CD4-positive, alpha-beta T cell treated with Interleukin-15 for 1 hour (primary cell): ENCODE measurements around the gene LSR.
A peak's percentile ranks its signal among the peaks of the same experiment; 100 is the strongest.
"Not testable (repeated sequence)": the region's sequence is repeated elsewhere in the genome, so short reads cannot be mapped to it uniquely, and the experiment has no call there.

Experiments
- DNase-seq: peaks from one replicate; pipeline ENCODE4 v3.0.0-alpha.2; 2020

Gene LSR

DNA sequence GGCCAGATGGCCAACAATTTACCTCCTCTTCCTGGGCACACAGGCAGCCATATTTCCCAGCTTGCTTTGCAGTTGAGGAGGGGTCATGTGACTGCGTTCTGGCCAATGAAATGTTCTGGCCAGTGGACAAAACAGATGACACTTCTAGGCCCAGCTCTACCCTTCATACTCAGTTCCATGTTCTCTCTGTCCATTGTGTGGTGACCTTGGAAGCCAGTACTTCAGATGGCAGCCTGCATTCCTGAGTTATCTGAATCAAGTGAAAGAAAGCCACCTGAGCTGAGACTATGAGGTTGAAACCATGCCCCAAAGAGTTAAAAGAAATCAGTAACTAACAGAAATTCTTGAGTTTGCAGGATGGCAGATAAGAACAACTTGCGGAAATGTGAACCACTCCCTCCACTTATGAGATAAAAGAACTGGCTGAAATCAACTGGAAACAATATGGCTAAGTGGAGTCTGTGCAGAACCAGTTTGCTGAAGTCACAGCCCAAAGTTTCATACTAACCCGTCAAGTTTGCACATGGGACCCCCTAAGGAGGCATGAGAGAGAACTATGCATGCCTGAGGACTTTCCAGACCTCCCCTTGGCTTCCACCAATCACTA is 28.4 kb upstream of the LSR start:
- DNase-seq: no peak

DNA sequence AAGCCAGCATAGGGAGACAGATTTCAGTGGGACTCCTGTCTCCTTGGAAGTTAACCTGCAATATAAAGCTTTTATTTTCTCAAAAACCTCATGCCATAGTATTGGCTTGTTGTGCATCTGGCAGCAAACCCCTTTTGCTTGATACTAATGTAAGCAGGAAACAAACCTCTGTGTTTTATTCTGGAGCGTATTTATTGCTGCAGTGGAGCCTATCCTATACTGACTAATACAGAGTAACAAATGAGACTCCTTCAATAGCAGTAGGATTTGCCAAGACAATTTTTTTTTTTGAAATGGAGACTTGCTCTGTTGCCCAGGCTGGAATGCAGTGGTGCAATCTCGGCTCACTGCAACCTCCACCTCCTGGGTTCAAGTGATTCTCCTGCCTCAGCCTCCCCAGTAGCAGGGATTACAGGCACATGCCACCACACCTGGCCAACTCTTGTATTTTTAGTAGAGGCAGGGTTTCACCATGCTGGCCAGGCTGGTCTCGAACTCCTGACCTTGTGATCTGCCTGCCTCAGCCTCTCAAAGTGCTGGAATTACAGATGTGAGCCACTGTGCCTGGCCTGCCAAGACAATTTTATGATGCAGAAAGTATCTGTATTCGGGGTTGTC is 27.7 kb upstream of the LSR start:
- not testable (repeated sequence) for DNase-seq

DNA sequence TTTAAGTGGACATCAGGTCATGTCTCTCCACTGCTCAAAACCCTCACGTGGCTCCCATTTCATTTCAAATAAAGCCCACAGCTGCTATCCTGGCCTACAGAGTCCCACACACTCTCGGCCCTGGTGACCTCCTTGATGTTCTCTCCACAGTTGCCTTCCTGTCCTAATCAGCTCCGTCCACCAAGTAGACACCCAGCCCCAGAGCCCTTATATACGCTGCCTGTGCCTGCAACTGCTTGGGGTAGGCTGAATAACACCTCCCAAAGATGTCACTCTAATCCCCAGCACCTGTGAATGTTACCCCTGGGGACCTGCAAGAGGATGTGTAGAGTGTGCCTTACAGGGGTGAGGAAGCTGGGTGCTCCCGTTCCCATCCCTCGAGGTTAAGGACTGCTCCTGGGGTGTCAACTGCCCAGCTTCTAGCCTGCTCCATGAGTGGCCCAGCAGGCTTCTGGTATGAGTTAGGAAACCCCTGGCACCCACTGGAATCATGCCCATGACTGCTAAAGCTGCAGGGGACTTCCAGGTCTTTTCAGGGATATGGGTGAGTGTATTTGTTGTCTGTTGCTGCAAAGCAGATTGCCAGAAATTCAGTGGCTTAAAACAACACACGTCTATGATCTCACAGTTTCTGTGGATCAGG is 26.3 kb upstream of the LSR start:
- no peak for DNase-seq

DNA sequence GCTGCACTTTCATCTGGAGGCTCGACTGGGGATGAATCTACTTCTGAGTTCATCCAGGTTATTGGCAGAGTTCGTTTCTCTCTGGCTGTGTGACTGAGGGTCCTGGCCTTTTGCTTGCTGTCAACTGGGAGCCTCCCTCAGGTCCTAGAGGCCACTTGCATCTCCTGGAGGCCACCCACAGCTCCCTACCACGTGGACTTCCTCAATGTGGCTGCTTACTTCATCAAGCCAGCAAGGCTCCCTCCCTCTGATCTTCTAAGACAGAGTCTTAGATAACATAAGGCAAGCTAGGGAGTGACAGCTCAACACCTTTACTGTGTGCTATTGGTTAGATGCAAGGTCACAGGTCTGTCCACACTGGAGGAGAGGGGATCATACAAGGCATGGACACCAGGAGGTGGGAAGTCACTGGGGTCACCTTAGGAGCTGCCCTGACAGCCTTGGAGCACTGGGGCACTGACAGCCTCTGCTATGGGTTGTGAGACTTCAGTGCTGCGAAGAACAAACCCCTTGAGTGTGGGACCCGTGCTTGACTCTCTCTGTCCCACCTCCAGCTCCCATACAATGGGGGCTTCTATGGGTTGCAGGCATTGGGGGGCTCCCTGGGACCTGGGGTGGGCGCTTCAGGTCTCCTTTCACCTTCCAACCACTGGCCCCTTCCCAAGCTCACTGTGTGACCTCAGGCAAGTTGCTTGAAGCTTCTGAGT is 25.6 kb upstream of the LSR start:
- DNase-seq: no peak

DNA sequence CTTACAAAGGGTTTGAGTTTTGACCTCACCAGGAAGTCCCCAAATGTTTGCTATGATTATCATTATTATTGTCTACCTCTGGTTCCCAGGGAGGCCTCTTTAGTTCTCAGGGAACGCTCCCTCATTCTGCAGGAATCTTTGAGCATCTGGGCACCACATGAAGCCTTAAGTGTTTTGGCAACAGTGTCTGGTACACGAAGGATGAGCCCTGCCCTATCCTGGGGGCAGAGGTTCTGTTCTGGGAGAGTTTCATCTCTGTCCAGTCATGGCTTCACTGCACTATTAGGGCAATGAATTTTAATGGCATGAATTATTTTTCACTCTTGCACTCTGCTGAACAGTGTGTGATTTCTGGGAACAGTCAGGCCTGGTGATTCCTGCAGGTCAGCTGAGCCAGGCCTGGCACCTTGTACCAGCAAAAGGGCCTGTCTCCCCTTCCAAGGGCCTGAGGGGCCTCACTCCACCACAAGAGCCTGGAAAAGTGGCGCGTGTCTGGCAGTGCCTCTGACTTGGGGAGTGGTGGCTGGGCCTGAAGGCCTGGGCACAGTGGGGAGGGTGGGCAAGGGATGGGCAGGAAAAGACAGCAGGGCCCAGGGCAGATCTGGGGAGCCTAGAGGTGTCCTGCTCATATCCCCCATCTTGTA is 24.8 kb upstream of the LSR start:
- DNase-seq: no peak

DNA sequence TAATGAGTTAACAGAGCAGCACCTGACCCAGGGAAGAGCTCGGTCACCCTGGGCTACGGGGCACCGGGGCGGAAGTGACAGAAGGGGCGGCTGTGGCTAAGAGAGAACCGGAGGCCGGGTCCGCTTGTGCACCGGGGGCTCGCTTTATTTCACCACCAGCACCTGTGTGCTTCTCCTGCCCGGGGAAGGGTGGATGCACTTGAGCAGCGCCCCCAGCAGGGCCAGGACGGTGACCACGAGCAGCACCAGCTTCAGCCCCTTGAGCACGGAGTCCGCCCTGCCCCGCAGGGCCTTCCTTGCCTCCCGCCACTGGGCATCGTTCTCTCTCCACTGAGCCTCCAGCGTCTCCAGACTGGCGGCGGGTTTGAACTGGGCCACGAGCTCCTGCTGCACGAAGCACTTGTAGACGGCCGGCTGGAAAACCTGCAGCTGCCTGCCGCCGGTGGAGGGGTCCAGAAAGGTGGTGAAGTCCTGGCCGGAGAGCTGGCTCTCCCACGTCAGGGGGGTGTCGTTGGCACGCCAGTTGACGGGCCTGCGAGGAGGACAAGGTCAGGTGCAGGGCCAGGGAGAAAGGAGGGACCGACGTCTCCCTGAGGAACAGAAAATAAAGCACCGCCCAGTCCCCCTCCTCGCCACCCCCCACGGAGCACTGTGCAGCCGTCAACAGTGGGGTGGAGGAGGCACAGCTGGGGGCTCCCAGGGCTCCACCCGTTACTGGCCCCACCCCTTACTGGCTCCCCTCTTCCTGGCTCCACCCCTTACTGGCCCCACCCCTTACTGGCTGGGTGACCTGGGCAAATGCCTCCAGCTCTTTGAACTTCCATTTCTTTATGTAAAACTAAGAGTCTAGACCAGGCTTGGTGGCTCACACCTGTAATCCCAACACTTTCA is 23.9 kb upstream of the LSR start:
- DNase-seq: peak; percentile 40

DNA sequence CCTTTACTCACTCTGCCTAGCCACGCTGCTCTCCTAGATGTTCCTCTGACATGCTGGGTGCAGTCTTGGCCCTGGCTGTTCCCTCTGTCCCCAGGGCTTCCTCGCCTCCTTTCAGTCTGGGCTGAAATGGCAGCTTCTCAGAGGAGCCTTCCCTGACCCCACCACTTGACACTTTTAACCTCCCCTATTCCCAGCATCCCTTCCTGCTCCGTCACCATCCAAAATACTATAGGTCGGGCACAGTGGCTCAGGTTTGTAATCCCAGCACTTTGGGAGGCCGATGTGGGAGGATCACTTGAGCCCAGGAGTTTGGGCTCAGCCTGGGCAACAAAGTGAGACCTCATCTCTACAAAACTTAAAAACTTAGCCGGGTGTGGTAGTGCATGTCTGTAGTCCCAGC is 22.9 kb upstream of the LSR start:
- DNase-seq: no peak

DNA sequence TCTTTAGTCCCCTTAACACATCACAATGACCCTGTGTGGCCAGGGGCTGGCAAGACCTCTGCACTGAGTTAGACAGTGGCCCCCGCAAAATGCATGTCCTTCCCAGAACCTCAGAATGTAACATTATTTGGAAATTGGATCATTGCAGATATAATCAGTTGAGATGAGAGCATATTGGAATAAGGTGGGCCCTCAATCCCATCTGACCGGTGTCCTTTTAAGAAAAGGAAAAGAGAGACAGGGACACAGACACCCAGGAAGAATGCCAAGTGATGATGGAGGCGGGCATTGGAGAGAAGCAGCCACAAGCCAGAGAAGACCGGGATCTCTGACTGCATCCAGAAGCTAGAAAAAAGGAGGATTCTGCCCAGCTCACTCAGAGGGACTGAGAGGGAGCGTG is 22.1 kb upstream of the LSR start:
- no peak for DNase-seq

DNA sequence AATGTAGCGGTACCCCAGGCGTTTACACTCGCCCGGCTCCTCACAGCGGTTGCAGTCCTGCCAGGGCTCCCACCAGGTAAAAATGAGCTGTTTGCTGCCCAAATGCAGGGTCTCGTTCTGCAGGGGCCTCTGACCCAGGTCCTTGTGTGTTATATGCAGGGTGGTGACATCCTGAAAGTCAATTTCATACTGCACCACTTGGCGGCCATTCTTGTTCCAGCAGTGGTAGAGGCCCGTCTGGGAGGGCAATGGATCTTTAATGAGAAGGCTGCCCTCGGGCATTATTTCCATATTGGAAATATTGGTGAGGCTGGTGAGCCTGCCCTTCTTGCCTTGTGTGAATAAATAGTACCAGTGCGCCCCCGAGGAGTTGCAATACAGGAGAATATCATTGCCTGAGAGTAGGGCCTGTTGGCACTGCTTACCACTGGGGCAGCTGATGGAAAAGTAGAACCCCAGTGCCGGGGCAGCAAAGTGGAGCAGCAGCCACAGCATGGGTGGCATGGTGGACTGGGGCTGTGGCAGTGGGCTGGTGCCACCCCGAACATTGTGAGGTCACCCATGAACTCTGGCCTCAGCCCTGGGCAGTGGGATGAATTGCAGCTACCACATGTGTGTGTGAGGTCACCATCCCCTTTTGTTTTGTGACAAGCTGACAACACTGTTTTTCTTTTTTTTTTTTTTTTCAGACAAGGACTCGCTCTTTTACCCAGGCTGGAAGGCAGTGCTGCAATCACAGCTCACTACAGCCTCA is 20.4 kb upstream of the LSR start, which contains the start of gene FAM187B:
TSS of gene FAM187B (minus strand) at position 563 of the 754 bp plus-strand sequence. CDS start at position 504, 59 bp downstream.
- DNase-seq: no peak

DNA sequence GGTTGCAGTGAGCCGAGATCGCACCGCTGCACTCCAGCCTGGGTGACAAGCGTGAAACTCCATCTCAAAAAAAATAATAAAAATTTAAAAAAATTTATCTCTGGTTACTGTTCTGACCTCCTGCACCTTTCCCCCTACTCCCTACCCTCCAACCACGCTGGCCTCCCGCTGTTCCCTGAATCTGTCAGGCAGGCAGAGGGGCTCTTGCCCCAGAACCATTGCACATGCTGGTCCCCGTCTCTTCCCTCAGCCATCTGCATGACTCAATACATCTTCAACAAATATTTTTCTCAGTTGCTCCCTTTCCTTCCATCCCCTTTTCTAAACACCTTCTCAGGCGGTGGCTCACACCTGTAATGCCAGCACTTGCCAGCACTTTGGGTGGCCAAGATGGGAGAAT is 19.2 kb upstream of the LSR start:
- DNase-seq: no peak

DNA sequence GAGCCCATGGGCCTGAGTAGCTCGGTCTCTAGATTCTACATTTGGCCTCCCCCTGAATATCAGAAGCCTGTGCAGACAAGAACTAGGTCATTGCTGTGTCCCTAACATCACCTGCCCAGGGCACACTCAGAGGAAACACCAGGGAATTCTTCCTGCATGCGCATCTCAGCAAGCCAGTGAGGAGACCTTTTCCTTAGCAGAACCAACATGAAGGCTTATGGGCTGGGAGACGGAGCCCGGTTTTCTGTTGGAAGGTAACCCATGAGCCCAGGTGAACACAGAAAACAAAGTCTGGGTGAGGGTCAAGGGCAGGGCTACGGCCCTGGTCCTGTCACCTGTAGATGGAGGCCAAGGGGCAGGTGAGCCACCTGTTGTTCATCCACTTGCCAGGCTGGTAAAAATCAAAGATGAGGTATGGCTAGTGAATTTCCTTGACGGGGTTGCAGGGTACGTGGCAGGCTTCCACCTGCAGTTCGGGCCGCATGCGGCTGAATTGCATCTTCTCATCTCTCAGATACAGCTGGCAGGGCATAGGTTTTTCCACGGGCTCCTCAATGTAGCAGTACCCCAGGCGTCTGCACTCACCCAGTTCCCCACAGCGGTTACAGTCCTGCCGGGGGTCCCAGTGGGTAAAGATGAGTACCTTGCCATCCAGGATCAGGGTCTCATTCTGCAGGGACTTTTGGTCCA is 16.7 kb upstream of the LSR start:
- DNase-seq: no peak

DNA sequence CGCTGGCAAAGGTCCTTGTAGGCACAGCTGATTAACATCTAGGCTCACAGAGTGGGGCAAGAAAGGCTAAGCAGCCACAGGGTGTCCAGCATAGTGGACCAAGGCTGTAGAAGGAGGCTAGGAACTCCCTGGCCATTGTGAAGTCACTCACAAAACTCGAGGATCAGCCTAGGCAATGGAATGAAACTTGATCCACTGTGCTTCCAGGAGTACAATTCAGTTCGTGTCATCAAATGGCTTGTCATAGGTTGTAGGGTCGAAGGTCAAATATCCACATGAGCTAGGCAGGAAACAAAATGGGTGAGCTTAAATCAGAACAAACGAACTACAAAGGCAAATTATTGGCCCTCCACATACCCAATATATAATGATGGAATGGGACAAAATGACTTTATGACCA is 15.9 kb upstream of the LSR start:
- DNase-seq: no peak

DNA sequence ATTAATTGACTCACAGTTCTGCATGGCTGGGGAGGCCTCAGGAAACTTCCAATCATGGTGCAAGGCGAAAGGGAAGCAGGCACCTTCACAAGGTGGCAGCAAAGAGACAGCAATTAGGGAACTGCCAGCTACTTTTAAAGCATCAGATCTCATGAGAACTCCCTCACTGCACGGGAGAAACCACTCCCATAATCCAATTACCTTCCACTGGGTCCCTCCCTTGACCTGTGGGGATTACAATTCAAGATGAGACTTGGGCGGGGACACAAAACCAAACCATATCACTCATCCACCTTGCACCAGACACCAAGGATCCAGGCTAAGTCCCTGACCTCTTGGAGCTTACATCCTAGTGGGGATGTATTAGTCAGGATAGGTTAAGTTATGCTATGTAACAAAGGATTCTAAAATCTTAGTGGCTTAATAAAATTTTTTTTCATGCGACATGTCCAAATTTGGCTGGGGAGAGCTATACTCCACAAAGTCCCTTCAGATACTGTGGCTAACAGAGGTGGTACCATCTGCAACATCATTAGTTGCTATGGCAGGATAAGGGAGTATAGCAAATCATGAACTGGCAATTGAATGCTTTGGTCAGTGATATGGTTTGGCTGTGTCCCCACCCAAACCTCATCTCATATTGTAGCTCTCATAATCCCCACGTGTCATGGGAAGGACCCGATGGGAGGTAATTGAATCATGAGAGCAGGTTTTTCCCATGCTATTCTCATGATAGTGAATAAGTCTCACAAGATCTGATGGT is 12.0 kb upstream of the LSR start:
- DNase-seq: no peak

DNA sequence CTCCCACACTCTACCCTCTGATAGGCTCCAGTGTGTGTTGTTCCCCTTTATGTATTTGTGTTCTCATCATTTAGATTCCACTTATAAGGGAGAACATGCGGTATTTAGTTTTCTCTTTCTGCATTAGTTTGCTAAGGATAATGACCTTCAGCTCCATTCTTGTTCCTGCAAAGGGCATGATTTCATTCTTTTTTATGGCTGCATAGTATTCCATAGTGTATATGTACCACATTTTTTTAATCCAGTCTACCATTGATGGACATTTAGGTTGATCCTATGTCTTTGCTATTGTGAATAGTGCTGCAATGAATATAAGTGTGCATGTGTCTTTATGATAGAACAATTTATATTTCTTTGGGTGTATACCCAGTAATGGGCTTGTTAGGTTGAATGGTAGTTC is 9.2 kb upstream of the LSR start:
- not testable (repeated sequence) for DNase-seq

DNA sequence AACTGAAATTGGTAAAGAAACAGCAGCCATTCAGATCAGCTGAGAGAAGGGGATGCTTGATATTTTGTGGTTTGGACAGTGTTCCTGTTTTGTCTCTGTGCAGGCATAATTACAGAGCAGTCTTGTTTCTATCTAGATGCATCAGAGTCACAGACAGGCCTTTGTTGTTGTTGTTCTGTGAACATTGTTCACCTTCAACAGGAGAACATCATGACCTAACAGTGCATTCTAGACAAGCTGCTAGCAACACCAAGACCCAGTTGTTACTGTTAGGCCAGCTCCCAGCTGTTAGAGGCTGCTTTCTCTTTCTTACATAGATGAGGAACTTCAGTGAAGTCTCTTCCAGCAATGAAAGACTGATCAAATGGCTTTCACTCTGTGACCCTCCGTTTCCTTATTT is 8.5 kb upstream of the LSR start:
- DNase-seq: peak; percentile 36

DNA sequence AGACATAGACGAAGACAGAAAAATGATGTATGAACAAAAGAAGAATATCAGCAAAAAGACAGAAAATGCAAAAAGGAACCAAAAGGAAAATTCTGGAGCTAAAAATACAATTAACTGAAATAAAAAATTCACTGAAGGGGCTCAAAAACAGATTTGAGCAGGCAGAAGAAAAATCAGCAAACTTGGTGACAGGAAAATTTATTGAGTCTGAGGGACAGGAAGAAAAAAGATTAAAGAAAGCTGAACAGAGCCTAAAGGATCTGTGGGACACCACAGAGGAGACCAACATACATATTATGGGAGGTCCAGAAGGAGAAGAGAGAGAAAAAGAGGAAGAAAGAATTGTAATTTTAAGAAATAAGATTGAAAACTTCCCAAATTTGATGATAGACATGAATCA is 7.4 kb upstream of the LSR start:
- no peak for DNase-seq

DNA sequence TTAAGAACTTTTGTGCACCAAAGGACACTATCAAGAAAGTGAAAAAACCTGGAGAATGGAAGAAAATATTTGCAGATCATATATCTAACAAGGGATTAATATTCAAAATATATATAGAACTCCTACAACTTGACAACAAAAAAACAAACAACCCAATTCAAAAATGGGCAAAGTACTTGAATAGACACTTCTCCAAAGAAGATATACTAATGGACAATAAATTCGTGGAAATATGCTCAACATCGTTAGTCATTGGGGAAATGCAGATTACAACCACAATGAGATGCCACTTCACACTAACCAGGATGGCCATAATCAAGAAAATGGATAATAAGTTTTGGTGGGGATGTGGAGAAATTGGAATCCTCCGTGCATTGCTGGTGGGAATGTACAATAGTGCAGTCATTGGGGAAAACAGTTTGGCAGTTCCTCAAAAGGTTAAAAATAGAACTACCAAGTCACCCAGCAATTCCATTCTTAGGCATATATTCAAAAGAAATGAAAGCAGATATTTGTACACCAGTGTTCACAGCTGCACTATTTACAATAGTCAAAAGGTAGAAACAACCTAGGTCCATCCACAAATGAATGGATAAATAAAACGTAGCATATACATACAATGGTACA is 2.2 kb upstream of the LSR start:
- DNase-seq: no peak

DNA sequence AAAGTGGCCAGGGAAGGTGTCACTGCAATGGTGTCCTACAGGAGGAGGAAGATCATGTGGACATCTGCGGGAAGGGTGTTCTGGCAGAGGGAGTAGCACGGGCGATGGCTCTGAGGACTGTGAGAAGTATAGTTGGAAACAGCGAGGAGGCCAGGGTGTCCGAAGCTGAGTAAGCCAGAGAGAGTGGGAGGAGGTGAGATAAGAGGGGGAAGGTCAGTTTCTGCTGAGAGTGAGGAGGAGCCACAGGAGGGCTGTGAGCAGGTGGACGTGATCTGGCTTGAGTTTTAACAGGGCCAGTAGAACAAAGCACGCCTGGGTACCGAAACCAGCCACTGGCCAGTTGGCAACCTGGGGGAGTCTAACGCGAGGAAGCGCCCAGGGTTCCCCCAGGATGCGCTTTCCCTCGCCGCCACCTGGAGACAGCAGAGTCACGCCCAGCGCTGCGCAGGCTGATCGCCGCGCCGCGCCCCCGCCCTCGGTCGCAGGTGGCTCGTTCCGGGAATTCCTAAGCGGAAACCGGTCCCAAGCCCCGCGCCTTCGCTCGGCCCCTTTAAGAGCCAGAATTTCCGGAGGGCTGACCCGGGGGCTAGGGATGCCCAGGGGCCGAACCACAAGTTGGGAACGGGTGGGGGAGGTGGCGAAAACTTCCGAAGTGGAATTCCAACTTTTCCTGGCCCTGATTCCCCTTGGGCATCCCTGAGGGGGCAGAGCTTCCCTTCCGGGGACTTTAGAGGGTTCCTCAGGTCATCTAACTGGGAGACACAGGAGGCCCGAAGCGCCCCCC is 1.1 kb upstream of the LSR start:
- peak; percentile 64 for DNase-seq
